KOPT-K1 (cell line): ENCODE results near the gene NT5C1A.

ENCODE experiments used
- H3K27ac ChIP-seq: fragments of 200-600 bp; sonication (generic); 2 replicates; pipeline ENCODE4 v1.5.1; 2016; ENCODE audit warnings: antibody characterized with exemption, mild to moderate bottlenecking, low read depth, low read length; ENCODE audit not compliant: poor library complexity, severe bottlenecking
- H3K36me3 ChIP-seq: fragments of 200-600 bp; sonication (generic); 2 replicates; pipeline ENCODE4 v1.5.1; 2017; ENCODE audit warnings: antibody characterized with exemption, mild to moderate bottlenecking, low read length, moderate library complexity; ENCODE audit not compliant: insufficient read depth
- H3K9me3 ChIP-seq: fragments of 200-600 bp; sonication (generic); 2 replicates; pipeline ENCODE4 v1.5.1; 2017; ENCODE audit warnings: antibody characterized with exemption, low read length, mild to moderate bottlenecking; ENCODE audit not compliant: insufficient read depth, poor library complexity, severe bottlenecking

Gene NT5C1A

DNA sequence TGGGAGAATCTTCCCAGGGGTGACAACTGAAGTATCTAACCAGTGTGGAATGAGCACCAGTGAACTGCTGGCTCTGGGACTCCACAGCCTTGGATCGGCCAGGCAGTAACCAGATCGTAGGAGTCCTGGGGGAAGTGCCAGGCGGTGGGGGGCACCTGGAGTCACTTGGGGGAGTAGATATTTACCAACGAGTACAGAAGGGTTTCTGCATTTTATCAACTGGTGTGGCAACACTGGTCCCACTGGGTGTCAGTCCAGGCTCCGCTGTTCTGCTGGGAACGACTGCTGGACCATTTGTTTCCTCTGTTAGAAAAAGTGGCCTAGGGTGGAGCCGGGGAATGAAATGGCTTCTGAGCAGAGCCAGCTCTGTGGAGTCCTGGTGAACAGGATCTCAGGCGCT, 46.9 kb downstream of the NT5C1A start:
- no peaks in the 10 kb centered on the region for H3K9me3 ChIP-seq
- H3K27ac ChIP-seq: no peak overlapping the region
- no peaks in the 10 kb centered on the region for H3K36me3 ChIP-seq

GRCh38 chr1:39623053-39623452, 48.9 kb downstream of the NT5C1A start:
- no peak overlapping the region for H3K27ac ChIP-seq
- no peaks in the 10 kb centered on the region for H3K36me3 ChIP-seq
- no peaks in the 10 kb centered on the region for H3K9me3 ChIP-seq

DNA sequence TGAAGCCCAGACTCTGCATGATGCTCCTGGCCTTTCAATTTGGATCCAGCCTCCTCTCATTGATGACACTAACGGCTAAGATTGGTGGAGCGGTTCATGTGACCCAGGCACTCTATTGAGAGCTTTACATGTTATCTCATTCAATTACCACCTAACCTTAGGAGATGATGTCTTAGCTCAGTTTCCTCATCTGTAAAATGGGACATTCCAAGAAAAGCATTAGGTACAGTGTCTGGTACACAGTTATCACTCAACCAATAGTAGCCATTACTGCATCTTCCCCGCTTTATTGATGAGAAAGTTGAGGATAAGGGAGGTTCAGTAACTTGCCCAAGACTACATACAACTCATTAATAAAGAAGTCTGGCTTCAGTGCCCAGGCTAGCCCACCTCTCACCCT, 49.5 kb downstream of the NT5C1A start:
- Histone ChIP-seq H3K36me3 (no peaks in the 10 kb centered on the region), H3K9me3 (no peaks in the 10 kb centered on the region), H3K27ac (no peak overlapping the region)

- H3K9me3 ChIP-seq: no peaks in the 10 kb centered on the region
- H3K36me3 ChIP-seq: no peaks in the 10 kb centered on the region
- no peak overlapping the region for H3K27ac ChIP-seq
Observed at GRCh38 chr1:39620659-39621165, 51.2 kb downstream of the NT5C1A start.

GRCh38 chr1:39617488-39618049, 54.3 kb downstream of the NT5C1A start:
- Histone ChIP-seq H3K36me3 (no peaks in the 10 kb centered on the region), H3K9me3 (no peaks in the 10 kb centered on the region), H3K27ac (no peak overlapping the region)

DNA sequence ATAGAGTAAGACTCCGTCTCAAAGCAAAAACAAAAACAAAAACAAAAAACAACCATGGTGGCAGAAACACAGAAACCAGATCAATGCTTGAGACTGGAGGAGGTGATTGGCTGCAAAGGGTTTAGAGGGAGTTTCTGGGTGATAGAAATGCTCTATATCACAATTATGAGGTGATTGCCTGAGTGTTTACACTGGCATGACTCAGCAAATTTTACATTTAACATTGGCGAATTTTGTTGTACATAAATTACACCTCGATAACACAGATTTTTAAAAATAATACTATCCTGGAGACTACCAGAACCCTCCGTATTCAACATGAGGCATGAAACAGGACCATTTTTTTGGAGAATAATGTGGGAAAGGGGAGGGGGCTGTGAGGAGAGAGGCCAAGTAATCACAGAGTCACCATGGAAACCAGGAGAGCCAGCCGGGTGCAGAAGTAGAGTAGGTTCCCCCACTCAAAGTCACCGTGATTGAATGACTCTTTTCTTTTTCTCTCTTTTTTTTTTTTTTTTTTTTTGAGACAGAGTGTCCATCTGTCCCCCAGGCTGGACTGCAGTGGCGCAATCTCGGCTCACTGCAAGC, 56.7 kb downstream of the NT5C1A start:
- H3K27ac ChIP-seq: no peak overlapping the region
- no peaks in the 10 kb centered on the region for H3K9me3 ChIP-seq
- no peaks in the 10 kb centered on the region for H3K36me3 ChIP-seq

- Histone ChIP-seq H3K36me3 (no peaks in the 10 kb centered on the region), H3K27ac (no peak overlapping the region), H3K9me3 (no peaks in the 10 kb centered on the region)
Observed at GRCh38 chr1:39614488-39614887, 57.4 kb downstream of the NT5C1A start.

GRCh38 chr1:39613250-39613649, 58.7 kb downstream of the NT5C1A start:
- no peaks in the 10 kb centered on the region for H3K9me3 ChIP-seq
- no peaks in the 10 kb centered on the region for H3K36me3 ChIP-seq
- no peak overlapping the region for H3K27ac ChIP-seq

DNA sequence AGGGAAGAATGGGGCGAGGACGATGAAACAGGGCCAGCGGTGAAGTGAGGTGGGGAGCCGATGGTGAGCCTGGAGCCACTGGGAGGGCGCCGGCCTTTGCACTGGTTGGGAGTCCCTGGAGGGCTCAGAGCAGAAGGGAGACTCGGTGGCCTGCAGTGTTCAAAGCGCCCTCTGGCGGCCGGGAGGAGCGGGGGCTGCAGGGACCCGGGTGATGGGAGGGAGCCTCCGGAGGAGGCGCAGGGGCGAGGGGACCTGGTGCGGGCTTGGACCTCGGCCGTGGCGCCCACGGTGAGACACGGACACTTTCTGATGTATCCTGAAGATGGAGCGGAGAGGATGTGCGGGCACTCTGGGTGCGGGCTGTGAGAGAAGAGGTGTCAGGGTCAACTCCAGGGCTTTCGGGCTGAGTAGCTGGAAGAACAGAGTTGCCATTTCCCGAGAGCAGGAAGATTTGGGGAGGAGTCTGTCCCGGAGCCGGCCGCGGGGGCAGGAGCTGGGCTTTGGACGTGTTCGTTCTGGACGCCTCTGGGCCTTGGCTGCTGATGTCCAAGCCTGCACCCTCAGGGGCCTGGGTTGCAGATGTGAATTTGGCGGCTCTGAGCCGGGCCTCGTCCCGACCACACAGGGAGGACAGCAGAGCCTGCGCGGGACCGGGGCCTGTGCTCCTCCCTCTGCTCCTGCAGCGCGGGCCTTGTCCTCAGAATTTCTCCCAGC, 62.1 kb downstream of the NT5C1A start:
- no peaks in the 10 kb centered on the region for H3K36me3 ChIP-seq
- H3K27ac ChIP-seq: no peak overlapping the region
- no peaks in the 10 kb centered on the region for H3K9me3 ChIP-seq
